SW 1271 (cell line): ENCODE results near the gene WFIKKN2.
"Not testable (repeated sequence)": the region's sequence is repeated elsewhere in the genome, so short reads cannot be mapped to it uniquely, and the experiment has no call there.

Source experiments
- DNase-seq, 2 experiments: peaks; one replicate each; lab custom pipeline; 2025; lab: John Stamatoyannopoulos, UW

WFIKKN2 gene

DNA sequence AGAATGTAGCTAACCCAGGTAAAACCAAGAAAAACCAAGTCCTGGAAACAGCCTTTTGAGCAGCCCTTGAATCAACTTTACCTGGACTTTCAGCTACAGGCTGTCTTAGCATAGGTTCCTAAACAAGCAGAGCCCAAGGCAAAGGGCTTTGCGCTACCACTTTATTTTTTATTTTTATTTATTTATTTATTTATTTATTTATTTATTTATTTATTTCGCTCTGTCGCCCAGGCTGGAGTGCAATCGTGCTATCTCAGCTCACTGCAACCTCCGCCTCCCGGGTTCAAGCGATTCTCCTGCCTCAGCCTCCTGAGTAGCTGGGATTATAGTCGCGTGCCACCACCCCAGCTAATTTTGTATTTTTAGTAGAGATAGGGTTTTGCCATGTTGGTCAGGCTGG, 41.7 kb downstream of the WFIKKN2 start:
- not testable (repeated sequence) for DNase-seq

DNA sequence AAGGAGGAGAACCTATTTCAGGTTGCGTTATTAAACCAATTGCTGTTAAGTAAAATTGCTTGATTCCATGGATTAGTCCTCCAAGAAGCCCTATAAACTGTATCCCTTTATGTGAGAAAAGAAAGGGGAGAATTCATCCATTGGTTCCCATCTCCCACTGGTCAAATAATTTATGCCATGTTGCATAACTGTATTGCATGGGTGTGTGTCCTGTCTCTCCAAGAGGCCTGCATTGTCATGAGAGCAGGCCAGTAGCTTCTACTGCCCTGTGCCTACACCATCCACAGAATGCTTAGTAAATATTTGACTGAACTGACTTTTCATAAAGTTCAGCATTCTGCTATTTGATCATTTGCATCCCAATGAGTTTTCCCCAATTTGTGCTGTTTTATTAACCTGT, 42.5 kb downstream of the WFIKKN2 start:
- DNase-seq = no peak

DNA sequence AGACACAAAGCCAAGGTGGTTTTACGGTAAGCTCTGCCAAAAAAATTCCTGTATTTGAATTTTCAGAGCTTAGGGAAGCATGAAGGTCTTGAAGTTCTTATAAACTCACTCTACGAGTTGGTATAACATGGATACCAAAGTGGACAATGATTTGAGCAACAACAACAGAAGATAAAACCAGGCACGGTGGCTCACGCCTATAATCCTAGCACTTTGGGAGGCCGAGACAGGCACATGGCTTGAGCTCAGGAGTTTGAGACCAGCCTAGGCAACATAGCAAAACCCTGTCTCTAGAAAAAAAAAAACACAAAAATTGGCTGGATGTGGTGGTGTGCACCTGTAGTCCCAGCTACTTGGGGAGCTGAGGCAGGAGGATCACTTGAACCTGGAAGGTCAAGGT, 43.7 kb downstream of the WFIKKN2 start:
- no peak for DNase-seq

DNA sequence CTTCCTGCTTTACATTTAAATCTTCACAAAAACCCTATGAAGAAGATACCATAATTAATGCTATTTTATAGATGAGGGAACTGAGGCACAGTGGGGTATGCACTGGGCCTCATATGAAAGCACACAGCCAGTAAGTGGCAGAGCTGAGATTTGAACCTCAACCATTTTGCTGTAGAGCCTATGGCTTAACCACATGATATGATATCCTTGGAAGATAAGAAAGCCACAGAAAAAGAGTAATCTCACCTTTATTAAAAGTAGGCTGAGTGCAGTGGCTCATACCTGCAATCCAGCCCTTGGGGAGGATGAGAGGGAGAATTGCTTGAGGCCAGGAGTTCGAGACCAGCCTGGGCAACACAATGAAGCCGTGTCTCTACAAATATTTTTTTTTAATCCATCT, 45.8 kb downstream of the WFIKKN2 start:
- no peak for DNase-seq

DNA sequence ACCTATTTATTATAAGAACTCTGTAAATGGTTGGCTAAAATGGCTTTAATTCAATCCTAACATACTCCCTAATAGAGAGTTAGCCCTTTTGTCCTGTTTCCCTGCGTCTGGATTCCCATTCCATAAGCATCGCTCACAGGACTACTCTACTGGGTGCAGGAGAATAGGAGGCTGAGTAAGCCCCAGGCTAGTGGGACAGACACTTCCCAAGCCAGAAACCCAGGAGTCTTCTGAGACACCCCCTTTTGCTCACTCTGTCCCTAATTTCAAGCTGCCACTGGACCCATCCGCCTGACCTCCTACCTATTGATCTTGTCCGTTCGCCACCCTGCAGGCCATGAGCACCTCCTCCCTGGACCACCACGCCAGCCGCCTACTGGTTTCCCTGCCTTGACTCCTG, 47.5 kb downstream of the WFIKKN2 start:
- DNase-seq = no peak

DNA sequence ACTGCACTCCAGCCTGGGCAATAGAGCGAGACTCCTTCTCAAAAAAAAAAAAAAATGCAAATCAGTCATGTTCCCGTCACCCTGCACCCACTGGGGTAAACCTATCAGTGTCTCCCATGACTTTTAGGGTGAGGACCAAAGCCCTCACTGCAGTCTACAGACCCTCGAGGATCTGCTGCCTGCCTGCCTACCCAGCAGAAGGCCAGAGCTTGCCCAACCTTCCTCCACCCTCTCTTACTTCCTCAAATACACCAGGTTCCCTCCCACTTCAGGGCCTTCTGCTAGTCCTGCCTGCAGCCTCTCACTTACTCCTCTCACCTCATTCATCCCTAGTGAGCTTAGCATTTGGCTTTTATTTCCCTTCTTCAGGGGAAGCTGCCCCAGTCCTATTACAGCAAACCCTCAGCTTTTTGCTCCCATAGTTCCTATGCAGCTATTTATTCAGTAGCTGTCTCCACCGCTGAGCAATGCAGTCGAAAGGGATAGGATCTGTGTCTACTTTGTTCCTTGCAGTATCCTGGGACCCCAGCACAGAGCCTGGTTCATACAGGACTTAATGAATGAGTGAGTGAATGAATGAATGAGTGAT, 48.6 kb downstream of the WFIKKN2 start:
- DNase-seq = no peak

DNA sequence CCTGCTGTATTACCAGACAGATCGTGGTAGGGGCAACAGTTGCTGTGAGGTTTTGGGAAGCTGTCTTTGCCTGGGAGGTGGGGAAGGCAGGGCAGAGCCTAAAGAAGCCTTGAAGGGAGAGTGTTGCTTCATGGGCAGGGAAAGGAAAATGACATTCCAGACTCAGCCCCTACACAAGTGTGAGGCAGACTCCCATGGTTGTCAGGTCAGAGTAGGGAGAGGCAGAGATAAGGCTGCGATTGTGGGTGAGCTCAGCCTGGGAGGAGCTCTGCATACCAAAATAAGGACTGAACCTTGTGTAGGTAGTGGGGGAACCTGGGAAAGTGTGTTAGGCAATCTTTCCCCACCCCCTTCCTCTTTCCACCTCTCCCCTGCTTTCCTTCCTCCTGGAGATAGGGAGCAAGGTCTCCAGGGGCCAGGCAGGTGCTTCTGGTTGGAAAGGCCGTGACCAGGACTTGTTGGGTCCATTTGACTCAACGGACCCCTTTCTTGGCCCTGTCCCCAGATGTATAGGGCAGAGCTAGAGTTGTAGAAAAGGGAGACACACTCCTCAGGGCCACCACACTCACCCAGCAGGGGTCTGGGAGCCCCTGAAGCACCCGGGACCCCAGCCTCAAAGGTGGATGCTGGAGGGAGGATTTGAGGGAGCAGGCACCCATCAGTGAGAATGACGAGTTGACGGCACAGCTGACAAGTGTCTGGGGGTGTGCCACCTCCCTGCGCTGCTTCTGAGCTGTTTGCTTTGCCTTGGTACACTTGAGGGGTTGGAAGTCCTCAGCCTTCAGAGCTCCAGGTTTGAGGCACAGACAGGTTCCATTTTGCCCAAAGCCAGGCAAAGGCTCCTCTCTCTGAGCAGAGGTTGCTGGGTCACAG, 49.3 kb downstream of the WFIKKN2 start:
- DNase-seq = no peak

DNA sequence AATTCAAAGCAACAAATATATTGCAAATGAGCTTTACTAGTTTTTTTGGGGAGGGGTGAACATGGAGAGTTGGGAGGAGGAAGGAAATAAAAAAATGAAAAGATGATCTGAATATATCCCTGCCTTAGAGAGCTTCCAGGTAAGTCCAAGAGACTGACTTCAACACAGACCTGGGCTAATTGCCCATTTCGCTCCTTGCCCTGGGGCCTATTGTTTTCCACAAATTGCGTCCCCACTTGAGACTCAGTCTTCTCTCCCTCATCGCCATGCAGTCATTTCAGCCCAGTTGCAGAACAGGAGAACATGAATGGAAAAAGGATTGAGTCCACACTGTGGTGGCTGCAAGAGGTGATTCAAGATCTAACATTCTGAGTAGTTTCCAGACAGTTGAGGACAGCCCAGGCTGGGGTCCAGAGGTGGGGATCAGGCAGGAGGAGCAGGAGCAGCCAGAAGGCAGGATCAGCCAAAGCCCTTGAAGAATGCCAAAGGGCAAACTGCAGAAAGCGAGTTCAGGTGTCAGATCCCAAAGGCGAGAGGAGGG, 52.4 kb downstream of the WFIKKN2 start:
- DNase-seq = no peak

DNA sequence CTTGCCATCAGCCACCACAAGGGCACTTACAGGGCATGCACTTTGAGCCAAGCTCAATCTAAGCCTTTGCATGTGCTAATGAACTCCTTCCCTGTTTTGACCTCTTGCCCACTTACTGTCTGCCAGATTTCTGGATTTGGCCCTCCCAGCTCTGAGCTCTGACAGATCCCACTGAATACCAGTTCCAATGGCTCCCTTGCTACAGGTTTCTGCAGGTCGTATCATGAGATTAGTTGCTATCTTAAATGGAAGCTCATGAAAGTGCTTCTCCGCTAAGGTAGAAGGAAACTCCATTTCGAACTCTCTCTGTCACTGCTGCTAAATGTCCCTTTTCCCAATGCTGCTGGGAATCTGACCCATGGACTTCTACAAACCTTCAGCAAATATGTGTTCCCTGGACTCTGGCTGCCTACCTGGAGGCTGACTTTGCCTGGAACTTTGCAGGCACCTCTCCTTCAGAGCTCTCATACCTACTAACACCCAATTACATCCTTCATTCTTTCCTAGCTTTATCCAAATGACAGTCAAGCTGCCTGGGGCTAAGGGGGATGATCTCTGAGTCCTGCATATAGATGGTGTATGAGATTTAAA, 54.2 kb downstream of the WFIKKN2 start:
- no peak for DNase-seq

DNA sequence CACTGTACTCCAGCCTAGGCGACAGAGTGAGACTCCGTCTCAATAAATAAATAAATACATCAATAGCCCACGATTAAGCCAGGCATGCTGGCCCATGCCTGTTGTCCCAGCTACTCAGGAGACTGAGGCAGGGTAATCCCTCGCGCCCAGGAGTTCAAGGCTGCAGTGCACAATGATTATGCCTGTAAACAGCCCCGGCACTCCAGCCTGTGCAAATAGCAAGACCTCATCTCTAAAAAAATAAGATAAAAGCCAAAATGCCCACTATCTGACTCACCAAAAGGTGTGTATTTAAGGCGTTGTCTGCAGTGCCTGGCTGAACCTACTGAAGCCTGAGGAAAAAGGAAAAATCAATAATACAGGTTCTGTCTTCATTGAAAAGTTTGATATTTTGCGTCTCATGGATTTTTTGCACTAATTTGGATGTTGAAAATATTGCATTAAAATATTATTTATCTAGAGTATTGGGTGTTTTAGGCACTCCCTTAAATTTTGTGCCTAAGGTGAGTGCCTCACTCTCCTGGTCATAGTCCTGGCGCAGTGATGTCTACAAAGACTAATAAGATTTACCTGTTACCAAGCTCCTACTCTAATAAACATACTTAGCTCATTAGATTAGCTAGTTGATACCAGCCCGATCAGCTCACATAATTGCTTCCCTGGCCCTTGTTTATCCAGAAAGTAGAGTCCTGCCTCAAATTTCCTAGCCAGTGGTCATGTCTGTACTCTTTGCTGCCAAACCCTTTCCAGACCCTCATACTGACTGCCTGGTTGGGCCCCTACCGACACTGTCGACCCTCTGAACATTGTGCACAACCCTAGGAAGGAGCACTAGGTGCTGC, 55.5 kb downstream of the WFIKKN2 start:
- no peak for DNase-seq

DNA sequence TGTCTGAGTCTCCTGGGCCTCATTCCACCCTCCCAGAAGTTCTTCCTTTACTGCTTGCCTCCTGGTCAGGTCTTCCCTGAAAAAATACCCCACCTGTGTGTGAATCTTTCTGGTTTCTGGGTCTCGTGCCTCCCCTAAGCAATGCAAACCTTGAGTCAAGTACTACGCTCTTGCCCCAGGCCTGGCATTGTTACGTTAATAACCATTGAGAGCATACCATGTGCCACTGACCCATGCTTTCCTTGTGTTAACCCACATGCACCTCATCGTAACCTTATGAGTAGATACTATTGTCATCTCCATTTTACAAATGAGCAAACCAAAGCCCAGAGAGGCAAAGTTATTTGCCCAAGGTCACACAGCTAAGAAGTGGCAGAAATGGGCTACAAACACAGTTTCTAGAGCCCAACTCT, 56.2 kb downstream of the WFIKKN2 start:
- DNase-seq = no peak
